Esophagus muscularis mucosa (tissue), 4 donors: Measurements from ENCODE around the gene FBXO10.

ENCODE experiments used
- EP300 ChIP-seq: sonication (generic); formaldehyde crosslinking; IDR thresholded peaks from one replicate; pipeline ENCODE4 v1.6.1; 2017; ENCODE audit warnings: antibody characterized with exemption
- POLR2A ChIP-seq: fragments of 450-650 bp; IDR thresholded peaks from one replicate; pipeline ENCODE4 v1.6.1; 2017; ENCODE audit warnings: antibody characterized with exemption, moderate library complexity, mild to moderate bottlenecking, low read depth
- POLR2AphosphoS5 ChIP-seq, 2 donors: sonication (generic); formaldehyde crosslinking; IDR thresholded peaks; one replicate each; pipeline ENCODE4 v1.6.1; 2017; ENCODE audit warnings: antibody characterized with exemption in 2 of 2
- TF ChIP-seq, protein P1 (sequence below), 3 experiments: fragments of 200-600 bp in 2 of 3; fragments of 450-650 bp in 1 of 3; sonication (generic) in 2 of 3; IDR thresholded peaks; one replicate each; pipeline ENCODE4 v1.5.1; 2017 to 2019; ENCODE audit warnings: antibody characterized with exemption in 3 of 3, mild to moderate bottlenecking in 2 of 3, moderate library complexity in 1 of 3

DNA sequence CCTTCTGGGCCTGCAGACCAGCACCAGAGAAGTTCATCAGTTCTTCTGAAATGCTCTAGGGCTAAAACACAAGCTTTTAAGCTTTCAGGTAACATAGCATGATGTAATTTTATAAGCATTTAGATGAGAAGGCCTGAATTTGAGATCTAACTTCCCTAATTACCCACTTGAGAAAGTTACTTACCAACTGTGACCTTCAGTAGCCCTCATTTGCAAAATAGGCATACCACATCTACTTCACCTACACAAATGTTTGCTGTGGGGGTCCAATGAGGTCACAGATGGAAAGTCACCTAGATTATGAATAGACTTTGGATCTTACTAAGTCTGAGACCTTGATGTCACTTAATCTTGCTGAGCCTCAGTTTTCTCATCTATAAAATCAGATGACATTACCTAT, 36.5 kb downstream of the FBXO10 start:
- TF ChIP-seq, protein P1, sequence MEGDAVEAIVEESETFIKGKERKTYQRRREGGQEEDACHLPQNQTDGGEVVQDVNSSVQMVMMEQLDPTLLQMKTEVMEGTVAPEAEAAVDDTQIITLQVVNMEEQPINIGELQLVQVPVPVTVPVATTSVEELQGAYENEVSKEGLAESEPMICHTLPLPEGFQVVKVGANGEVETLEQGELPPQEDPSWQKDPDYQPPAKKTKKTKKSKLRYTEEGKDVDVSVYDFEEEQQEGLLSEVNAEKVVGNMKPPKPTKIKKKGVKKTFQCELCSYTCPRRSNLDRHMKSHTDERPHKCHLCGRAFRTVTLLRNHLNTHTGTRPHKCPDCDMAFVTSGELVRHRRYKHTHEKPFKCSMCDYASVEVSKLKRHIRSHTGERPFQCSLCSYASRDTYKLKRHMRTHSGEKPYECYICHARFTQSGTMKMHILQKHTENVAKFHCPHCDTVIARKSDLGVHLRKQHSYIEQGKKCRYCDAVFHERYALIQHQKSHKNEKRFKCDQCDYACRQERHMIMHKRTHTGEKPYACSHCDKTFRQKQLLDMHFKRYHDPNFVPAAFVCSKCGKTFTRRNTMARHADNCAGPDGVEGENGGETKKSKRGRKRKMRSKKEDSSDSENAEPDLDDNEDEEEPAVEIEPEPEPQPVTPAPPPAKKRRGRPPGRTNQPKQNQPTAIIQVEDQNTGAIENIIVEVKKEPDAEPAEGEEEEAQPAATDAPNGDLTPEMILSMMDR (IDR thresholded peaks at IDR 0.05) = no peak
- TF ChIP-seq POLR2A (no peak), POLR2AphosphoS5 (IDR thresholded peaks at IDR 0.05) (no peak), EP300 (no peak)
